HepG2 (cell line): ENCODE results near the gene NDUFAF5. TPM values are rescaled to one million over a fixed set of nuclear protein-coding genes. Genes with fewer than 3 reads are reported as not detected.

Experiments used
- ATAC-seq: fragments of 200-7000 bp; cut with Tn5 transposase; 3 replicates; pipeline ENCODE4 v1.9.1; 2020; ENCODE audit warnings: mild to moderate bottlenecking, moderate library complexity
- BruUV-seq: library from RNA; stranded (reverse); fragments of 400-500 nt; replicated peaks from 2 replicates; lab custom pipeline; 2021; lab: Mats Ljungman, UMichigan
- CTCF ChIA-PET: fragments of 300-600 bp; formaldehyde crosslinking; extraction: SDS; loops from one replicate; lab custom pipeline; 2021; ENCODE audit warnings: low total read pairs, inconsistent platforms, low intra/inter-chr PET ratio; lab: Yijun Ruan, JAX
- POLR2A ChIA-PET: fragments of 350-600 bp; sonication (Branson Sonifier 250); formaldehyde crosslinking; loops from one replicate; lab custom pipeline; 2020; ENCODE audit warnings: antibody characterized with exemption, inconsistent platforms; lab: Yijun Ruan, JAX
- DNase-seq: peaks from one replicate; pipeline ENCODE4 v3.0.0-alpha.2; 2015; ENCODE audit warnings: low spot score
- FAIRE-seq: peaks from 3 replicates; lab custom pipeline; 2011; peaks lifted over from hg19 to GRCh38; lab: Jason Lieb, UNC
- H2AFZ ChIP-seq: one replicate; pipeline ENCODE4 v1.6.1; 2011; ENCODE audit warnings: low read length, inconsistent platforms
- H3K27ac ChIP-seq: fragments of 300-600 bp; 3 replicates; pipeline ENCODE4 v1.8.0; 2011; ENCODE audit warnings: mixed run types, mild to moderate bottlenecking, mixed read lengths, low read length, inconsistent platforms; ENCODE audit not compliant: insufficient read depth; ENCODE audit errors: extremely low read length
- H3K27me3 ChIP-seq, 2 experiments: fragments of 200-600 bp in 1 of 2; 2 replicates in 1 of 2; 3 replicates in 1 of 2; pipeline versions ENCODE4 v1.6.0 to v1.8.0; 2011; ENCODE audit warnings: low read length in 2 of 2, mild to moderate bottlenecking in 2 of 2, moderate library complexity in 2 of 2, inconsistent platforms in 1 of 2; ENCODE audit not compliant: insufficient read depth in 2 of 2, control insufficient read depth in 1 of 2
- H3K36me3 ChIP-seq, 2 experiments: fragments of 200-600 bp in 1 of 2; replicated peaks in 1 of 2; 2 replicates in 1 of 2; 3 replicates in 1 of 2; pipeline versions ENCODE4 v1.5.1 to v1.8.0; 2011; ENCODE audit warnings: low read length in 2 of 2, inconsistent platforms in 1 of 2; ENCODE audit not compliant: insufficient read depth in 2 of 2, control insufficient read depth in 1 of 2
- H3K4me1 ChIP-seq: 2 replicates; pipeline ENCODE4 v1.5.1; 2012; ENCODE audit warnings: low read length, inconsistent platforms; ENCODE audit not compliant: insufficient read depth
- H3K4me2 ChIP-seq: 2 replicates; pipeline ENCODE4 v1.6.0; 2011; ENCODE audit warnings: low read depth, low read length, inconsistent platforms
- H3K4me3 ChIP-seq, 3 experiments: fragments of 200-600 bp in 1 of 3; sonication (generic), shearing (Covaris generic) in 1 of 3; replicated peaks in 1 of 3; 2 replicates each; pipeline ENCODE4 v1.5.1; 2011 to 2016; ENCODE audit warnings: low read length in 3 of 3, inconsistent platforms in 2 of 3, low read depth in 2 of 3, mild to moderate bottlenecking in 2 of 3, control low read depth in 1 of 3, mixed read lengths in 1 of 3; ENCODE audit not compliant: insufficient read depth in 1 of 3
- H3K79me2 ChIP-seq: one replicate; pipeline ENCODE4 v1.6.1; 2011; ENCODE audit warnings: low read length, inconsistent platforms; ENCODE audit not compliant: insufficient read depth
- H3K9ac ChIP-seq: 2 replicates; pipeline ENCODE4 v1.6.0; 2011; ENCODE audit warnings: mild to moderate bottlenecking, low read depth, low read length, inconsistent platforms; ENCODE audit not compliant: insufficient read depth
- H3K9me3 ChIP-seq: 2 replicates; pipeline ENCODE4 v1.5.1; 2012; ENCODE audit warnings: mild to moderate bottlenecking, low read length
- H4K20me1 ChIP-seq: 2 replicates; pipeline ENCODE4 v1.6.0; 2011; ENCODE audit warnings: inconsistent platforms, mild to moderate bottlenecking, low read length, moderate library complexity; ENCODE audit not compliant: insufficient read depth
- ATRX ChIP-seq: sonication (generic); formaldehyde crosslinking; IDR thresholded peaks from 2 replicates; pipeline ENCODE4 v1.4.0; 2020; ENCODE audit warnings: missing genetic modification reagents, borderline replicate concordance
- CREB3 ChIP-seq: sonication (generic); formaldehyde crosslinking; IDR thresholded peaks from 2 replicates; pipeline ENCODE4 v1.5.0; 2020; ENCODE audit warnings: missing genetic modification reagents
- FOXP4 ChIP-seq: sonication (generic); formaldehyde crosslinking; IDR thresholded peaks from 2 replicates; pipeline ENCODE4 v1.4.0; 2020; ENCODE audit warnings: missing genetic modification reagents
- IKZF1 ChIP-seq: fragments of 450-650 bp; IDR thresholded peaks from 2 replicates; pipeline ENCODE4 v1.7.1; 2016
- KAT7 ChIP-seq: IDR thresholded peaks from 2 replicates; pipeline ENCODE4 v1.6.1; 2018; ENCODE audit warnings: borderline replicate concordance, missing compliant biosample characterization
- MIER2 ChIP-seq: IDR thresholded peaks from 2 replicates; pipeline ENCODE4 v1.6.1; 2016; ENCODE audit warnings: missing biosample characterization, missing genetic modification reagents
- PAF1 ChIP-seq: IDR thresholded peaks from 2 replicates; pipeline ENCODE4 v1.6.1; 2016; ENCODE audit warnings: missing genetic modification reagents, missing compliant biosample characterization
- SOX13 ChIP-seq, 3 experiments: fragments of 450-650 bp in 1 of 3; sonication (generic) in 1 of 3; formaldehyde crosslinking in 1 of 3; IDR thresholded peaks in 2 of 3; conservative IDR thresholded peaks in 1 of 3; 2 replicates each; pipeline versions ENCODE4 v1.5.0 to v1.6.1; 2016 to 2020; ENCODE audit warnings: antibody characterized with exemption in 1 of 3, mild to moderate bottlenecking in 1 of 3, missing compliant biosample characterization in 1 of 3, missing genetic modification reagents in 1 of 3, moderate library complexity in 1 of 3
- SYNCRIP ChIP-seq: fragments of 200-400 bp; formaldehyde crosslinking; IDR thresholded peaks from 2 replicates; pipeline ENCODE4 v1.6.1; 2018; ENCODE audit warnings: mild to moderate bottlenecking, low read depth, low read length; ENCODE audit not compliant: insufficient read depth
- TEAD3 ChIP-seq: optimal IDR thresholded peaks from 2 replicates; pipeline ENCODE3; 2016; ENCODE audit warnings: borderline replicate concordance
- ZBTB33 ChIP-seq: sonication (generic); formaldehyde crosslinking; IDR thresholded peaks from 2 replicates; pipeline ENCODE4 v1.4.0; 2020; ENCODE audit warnings: missing genetic modification reagents
- ZNF253 ChIP-seq: sonication (generic); formaldehyde crosslinking; IDR thresholded peaks from 2 replicates; pipeline ENCODE4 v1.8.0; 2022; ENCODE audit warnings: mild to moderate bottlenecking, missing genetic modification reagents, borderline replicate concordance
- ZNF446 ChIP-seq: sonication (generic); formaldehyde crosslinking; IDR thresholded peaks from 2 replicates; pipeline ENCODE4 v1.5.0; 2020; ENCODE audit warnings: mild to moderate bottlenecking, missing genetic modification reagents
- ZNF510 ChIP-seq: sonication (generic); formaldehyde crosslinking; IDR thresholded peaks from 2 replicates; pipeline ENCODE4 v1.4.0; 2020; ENCODE audit warnings: low read depth, mild to moderate bottlenecking, missing genetic modification reagents
- ZNF878 ChIP-seq: sonication (generic); formaldehyde crosslinking; IDR thresholded peaks from 2 replicates; pipeline ENCODE4 v1.8.1; 2023; ENCODE audit warnings: mild to moderate bottlenecking, missing genetic modification reagents, moderate library complexity
- WGBS: methylation state at CpG from one replicate; pipeline ENCODE4 v1.1.6; 2017; ENCODE audit warnings: low lambda C conversion rate; 5-methylcytosine and 5-hydroxymethylcytosine counted together
- in situ Hi-C: cut with HindIII; loops from 2 replicates; pipeline ENCODE4 v1.10.0; 2017; ENCODE audit warnings: low pct_unique_long_range_greater_than_20kb; ENCODE audit not compliant: extremely low pct_ligation_motif_present
- intact Hi-C: fragments of 100-400 bp; cut with micrococcal nuclease; formaldehyde crosslinking; loops from one replicate; pipeline ENCODE4 v1.10.0; 2022; ENCODE audit not compliant: unreplicated experiment
- polyA plus RNA-seq, 8 experiments: library from polyadenylated mRNA; depleted of rRNA in 3 of 8; stranded (reverse) in 7 of 8; unstranded in 1 of 8; fragments of >200 nt; fragmentation: Illumina TruSeq in 4 of 8; extraction: Trizol in 4 of 8; gene quantifications; 2 replicates each; pipeline versions ENCODE4 v1.2.1 to v1.2.3, GENCODE V29; 2011 to 2016; ENCODE audit warnings: low read depth in 4 of 8, missing spikeins in 1 of 8, mixed read lengths in 1 of 8; ENCODE audit not compliant: insufficient read depth in 1 of 8
- total RNA-seq, 5 experiments: library from RNA; depleted of rRNA; stranded (reverse); fragments of >200 nt; fragmentation: Illumina TruSeq; extraction: Trizol; gene quantifications; 2 replicates each; pipeline ENCODE4 v1.2.3, GENCODE V29; 2016; ENCODE audit warnings: low read depth in 1 of 5
- TF ChIP-seq, protein P1 (sequence below): sonication (generic); formaldehyde crosslinking; conservative IDR thresholded peaks from 2 replicates; pipeline ENCODE4 v1.5.0; 2020; ENCODE audit warnings: missing genetic modification reagents

The NDUFAF5 gene
- total and polyA plus RNA-seq, 2 of the 13 experiments (the other 11 are each of a cell fraction or from before 2014, with no cell fraction given), result 23.1 to 66.7 TPM

GRCh38 chr20:13825465-13825864, 40.6 kb downstream of the NDUFAF5 start (continued):
- TF ChIP-seq ZNF878, result no peak
- TF ChIP-seq MIER2 (CRISPR knock-in tag), result no peak
- no peak for TF ChIP-seq SYNCRIP

DNA sequence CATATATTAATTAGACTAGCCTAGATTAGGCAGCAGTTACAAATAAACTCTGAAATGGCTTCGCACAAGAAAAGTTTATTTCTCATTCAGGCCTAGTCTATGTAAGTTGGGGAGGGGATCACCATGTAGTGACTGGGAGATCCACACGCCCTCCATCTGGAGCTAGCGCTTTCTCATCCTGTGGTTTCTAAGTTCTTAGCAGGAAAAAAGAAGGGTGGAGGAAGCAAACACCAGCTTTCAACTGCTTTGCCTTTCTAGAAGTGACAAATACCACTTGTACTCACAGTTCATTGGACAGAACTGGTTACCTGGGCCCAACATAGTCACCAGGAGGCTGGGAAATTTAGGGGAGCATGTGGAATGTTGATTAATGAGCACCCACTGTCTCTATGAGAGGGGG, 46.6 kb downstream of the NDUFAF5 start:
- DNase-seq (no peak), ATAC-seq (no peak), FAIRE-seq (no peak)
- intact Hi-C loops, result no loop called here
- Histone ChIP-seq H3K36me3 (no peaks in the 10 kb centered on the region), H3K79me2 (no peaks in the 10 kb centered on the region), H3K27ac (no peak overlapping the region), H3K4me3 (no peak overlapping the region), H3K4me2 (no peak overlapping the region), H3K9me3 (no peaks in the 10 kb centered on the region), H3K9ac (no peak overlapping the region), H4K20me1 (no peaks in the 10 kb centered on the region), H2AFZ (no peak overlapping the region), H3K4me1 (no peaks in the 10 kb centered on the region), H3K27me3 (peaks cover 0 to 3% of the 10 kb centered on the region in 2 experiments; a peak in 1 of 5 replicates)
- no TSS peak for BruUV-seq
- in situ Hi-C loops, result no loop called here
- POLR2A ChIA-PET, result no interaction called here
- WGBS, result 21% methylated on average over 3 of the region's 3 CpGs
- CTCF ChIA-PET, result no interaction called here
- no peak for TF ChIP-seq ZNF510 (CRISPR knock-in tag)
- TF ChIP-seq FOXP4, result no peak
- TF ChIP-seq ZNF446 (CRISPR knock-in tag), result no peak
- no peak for TF ChIP-seq IKZF1
- TF ChIP-seq PAF1 (CRISPR knock-in tag), result no peak
- no peak for TF ChIP-seq CREB3 (CRISPR knock-in tag)
- TF ChIP-seq KAT7 (CRISPR knock-in tag), result no peak
- no peak for TF ChIP-seq ZBTB33
- TF ChIP-seq, protein P1, sequence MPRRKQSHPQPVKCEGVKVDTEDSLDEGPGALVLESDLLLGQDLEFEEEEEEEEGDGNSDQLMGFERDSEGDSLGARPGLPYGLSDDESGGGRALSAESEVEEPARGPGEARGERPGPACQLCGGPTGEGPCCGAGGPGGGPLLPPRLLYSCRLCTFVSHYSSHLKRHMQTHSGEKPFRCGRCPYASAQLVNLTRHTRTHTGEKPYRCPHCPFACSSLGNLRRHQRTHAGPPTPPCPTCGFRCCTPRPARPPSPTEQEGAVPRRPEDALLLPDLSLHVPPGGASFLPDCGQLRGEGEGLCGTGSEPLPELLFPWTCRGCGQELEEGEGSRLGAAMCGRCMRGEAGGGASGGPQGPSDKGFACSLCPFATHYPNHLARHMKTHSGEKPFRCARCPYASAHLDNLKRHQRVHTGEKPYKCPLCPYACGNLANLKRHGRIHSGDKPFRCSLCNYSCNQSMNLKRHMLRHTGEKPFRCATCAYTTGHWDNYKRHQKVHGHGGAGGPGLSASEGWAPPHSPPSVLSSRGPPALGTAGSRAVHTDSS (CRISPR knock-in tag), result no peak
- no peak for TF ChIP-seq TEAD3 (CRISPR knock-in tag)
- TF ChIP-seq ATRX, result no peak
- no peak for TF ChIP-seq ZNF253 (CRISPR knock-in tag)
- no peak for TF ChIP-seq SOX13 (IDR thresholded peaks at IDR 0.05)
- no peak for TF ChIP-seq SOX13 (CRISPR knock-in tag; conservative IDR thresholded peaks at IDR 0.05 in 1 of 2, IDR thresholded peaks at IDR 0.05 in 1 of 2)
